Choroid plexus epithelial cell (primary cell): ENCODE results near the gene PDCD10.

Experiments
- DNase-seq: peaks from one replicate; pipeline ENCODE4 v3.0.0-alpha.2; 2010; ENCODE audit warnings: low read depth
- H3K4me3 ChIP-seq: 2 replicates; pipeline ENCODE4 v1.5.1; 2011; ENCODE audit warnings: low read depth, mild to moderate bottlenecking, control low read depth, low read length, moderate library complexity
- TF ChIP-seq, protein P1 (sequence below): conservative IDR thresholded peaks from 2 replicates; pipeline ENCODE4 v1.5.1; 2011; ENCODE audit warnings: low read depth, mild to moderate bottlenecking, control low read depth, inconsistent platforms, low read length, moderate library complexity

Gene PDCD10

DNA sequence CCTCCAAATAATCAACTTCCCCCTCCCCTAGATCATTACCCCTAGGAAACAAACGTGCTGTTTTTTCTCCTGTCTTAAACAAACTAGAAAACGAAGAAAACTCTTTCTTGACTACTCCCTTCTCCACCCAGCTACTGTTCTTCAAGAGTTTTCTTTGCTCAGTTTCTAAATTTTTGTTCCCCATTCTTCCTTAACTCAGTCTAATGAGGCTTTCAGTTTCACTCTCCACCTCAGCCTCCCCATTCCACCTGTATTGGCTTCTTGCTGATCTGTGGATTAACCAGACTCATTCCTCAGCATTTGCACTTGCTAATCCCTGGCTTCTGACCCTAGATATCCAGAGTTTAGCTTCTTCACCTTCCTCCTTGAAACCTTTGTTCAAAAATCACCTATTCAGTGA is 27.6 kb upstream of the PDCD10 start:
- no peak for DNase-seq
- TF ChIP-seq, protein P1, sequence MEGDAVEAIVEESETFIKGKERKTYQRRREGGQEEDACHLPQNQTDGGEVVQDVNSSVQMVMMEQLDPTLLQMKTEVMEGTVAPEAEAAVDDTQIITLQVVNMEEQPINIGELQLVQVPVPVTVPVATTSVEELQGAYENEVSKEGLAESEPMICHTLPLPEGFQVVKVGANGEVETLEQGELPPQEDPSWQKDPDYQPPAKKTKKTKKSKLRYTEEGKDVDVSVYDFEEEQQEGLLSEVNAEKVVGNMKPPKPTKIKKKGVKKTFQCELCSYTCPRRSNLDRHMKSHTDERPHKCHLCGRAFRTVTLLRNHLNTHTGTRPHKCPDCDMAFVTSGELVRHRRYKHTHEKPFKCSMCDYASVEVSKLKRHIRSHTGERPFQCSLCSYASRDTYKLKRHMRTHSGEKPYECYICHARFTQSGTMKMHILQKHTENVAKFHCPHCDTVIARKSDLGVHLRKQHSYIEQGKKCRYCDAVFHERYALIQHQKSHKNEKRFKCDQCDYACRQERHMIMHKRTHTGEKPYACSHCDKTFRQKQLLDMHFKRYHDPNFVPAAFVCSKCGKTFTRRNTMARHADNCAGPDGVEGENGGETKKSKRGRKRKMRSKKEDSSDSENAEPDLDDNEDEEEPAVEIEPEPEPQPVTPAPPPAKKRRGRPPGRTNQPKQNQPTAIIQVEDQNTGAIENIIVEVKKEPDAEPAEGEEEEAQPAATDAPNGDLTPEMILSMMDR = no peak
- no peak overlapping the region for H3K4me3 ChIP-seq

DNA sequence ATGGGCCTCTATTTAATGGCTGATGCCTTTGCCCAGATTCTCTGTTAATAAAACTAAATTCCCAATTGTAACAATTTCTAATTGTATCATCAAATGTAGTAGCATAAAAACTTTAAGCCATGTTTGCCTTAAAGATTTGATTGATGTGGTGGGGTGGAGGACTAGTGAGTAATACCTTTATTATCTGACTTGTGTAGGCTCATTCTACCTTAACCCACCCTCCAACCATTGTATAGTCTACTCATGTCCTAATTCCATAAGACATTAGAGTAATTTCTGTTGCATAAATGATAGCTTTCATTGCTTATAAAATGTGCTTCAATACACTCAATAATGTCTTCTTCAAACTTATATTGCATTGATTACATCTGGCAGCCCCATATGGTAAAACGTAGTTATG is 26.6 kb upstream of the PDCD10 start:
- no peak for DNase-seq
- TF ChIP-seq, protein P1 = no peak
- H3K4me3 ChIP-seq = no peak overlapping the region

DNA sequence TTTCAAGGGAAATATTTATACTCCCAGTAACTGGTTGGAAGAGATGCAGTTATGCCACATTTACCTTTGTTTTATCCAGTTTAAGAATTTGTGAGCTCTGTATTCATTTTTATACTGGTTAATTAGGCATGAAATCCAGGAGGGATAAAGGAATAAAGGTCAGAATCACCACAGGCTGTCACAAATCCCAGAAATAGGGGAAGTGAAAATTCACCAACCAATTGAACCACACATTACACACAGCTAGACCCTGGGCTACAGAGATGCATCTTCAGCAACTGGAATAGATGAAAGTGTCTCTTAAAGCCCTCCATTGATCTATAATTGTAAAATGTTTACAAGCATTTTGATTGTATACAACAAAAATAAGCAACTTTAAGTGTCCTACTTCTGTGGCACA is 19.4 kb upstream of the PDCD10 start:
- H3K4me3 ChIP-seq = no peak overlapping the region
- TF ChIP-seq, protein P1 = no peak
- no peak for DNase-seq

DNA sequence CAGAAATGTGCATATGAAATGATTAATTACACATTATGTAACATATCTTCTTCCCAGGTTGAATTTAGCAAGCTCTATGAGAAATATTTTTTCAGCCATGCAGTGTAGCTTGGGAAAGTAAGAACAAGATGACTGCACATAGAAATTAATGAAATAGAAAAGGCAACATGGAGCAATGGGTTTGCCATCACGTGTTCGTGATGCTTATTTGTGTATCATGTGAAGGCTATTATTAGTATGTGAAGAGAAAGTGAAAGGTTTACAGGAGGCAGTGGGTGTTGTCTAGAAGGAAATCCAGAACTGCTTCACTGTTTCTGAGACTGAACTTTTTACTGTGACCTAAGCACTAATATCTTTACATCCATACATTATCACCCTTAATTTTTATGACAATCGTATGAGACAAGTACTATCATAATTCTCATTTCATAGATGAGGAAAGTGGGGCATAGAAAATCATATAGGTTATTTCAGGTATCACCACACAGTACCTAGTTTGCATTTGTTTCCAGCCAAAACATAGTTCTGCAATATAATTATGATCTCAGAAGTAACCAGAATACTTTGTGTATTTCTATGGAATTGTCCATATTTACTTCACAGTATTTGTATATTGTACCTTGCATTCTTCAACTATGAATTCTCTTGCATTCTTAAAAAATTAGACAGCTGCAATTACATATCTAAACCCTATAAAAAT is 15.7 kb upstream of the PDCD10 start:
- peak; percentile 13 for DNase-seq
- TF ChIP-seq, protein P1 = no peak
- no peak overlapping the region for H3K4me3 ChIP-seq

DNA sequence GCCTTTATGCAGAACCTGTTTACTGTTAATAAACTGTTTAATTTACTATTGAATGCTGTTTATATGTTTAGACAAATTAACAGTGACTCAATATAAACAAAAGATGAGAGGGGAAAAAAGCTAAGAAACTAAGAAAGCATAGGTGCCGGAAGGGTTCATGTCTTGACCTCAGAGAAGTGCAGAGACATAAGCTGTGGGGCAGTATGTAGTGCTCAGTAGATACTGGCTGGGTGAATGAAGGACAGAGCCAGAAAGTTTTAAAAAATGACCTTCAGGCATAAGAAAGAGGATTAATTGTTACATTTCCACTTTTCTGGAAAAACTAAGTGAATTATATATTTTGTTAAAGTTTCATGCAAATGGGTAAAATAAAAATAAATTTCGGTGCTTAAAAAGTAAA is 15.0 kb upstream of the PDCD10 start:
- DNase-seq = no peak
- TF ChIP-seq, protein P1 = no peak
- no peak overlapping the region for H3K4me3 ChIP-seq

DNA sequence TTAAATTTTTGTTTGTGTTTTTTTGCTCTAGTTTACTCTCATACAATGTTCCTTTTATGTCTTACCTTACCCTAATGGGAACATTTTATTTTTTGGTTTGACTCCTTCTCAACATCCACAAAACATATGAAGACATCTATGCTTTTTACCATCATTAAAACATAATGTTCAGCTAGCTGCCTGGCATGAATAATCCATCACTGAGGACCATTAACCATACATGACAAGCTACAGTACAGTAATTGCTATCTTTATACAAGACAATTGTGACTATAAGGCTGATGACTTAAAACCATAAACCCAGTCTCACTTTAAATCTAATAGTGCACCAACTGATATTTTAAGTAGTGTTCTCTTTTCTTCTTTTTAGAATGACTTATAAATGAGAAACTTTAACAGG is 14.5 kb upstream of the PDCD10 start:
- TF ChIP-seq, protein P1 = no peak
- no peak overlapping the region for H3K4me3 ChIP-seq
- DNase-seq = no peak

DNA sequence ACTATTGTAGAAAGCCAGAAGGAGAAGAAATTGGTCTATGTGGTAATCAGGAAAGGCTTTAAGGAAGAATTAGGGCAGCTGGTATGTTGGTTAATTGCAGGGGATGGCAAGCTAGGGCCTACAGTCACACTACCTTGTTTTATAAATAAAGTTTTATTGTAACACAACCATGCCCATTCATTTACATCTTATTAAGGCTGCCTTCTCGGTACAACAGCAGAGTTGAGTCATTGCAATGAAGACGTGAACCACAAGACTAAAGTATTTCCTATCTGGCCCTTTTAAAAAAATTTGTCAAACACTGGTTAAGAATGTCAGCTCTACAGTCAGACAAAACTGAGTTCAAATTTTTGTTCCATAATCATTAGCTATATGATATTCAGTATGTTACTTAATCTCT is 9.1 kb upstream of the PDCD10 start:
- TF ChIP-seq, protein P1 = no peak
- no peak for DNase-seq

More for the DNA sequence above, 9.1 kb upstream of the PDCD10 start:
- no peak overlapping the region for H3K4me3 ChIP-seq
